KBM-7 (cell line): ENCODE measurements around the gene KCNQ4.

Experiments
- DNase-seq: peaks from one replicate; pipeline ENCODE4 v3.0.0-alpha.2; 2015
- in situ Hi-C: fragments of 300-500 bp; cut with MboI; formaldehyde crosslinking; loops from 2 replicates; pipeline ENCODE4 v1.14.3; 2020; ENCODE audit warnings: low sequenced_read_pairs, low pct_unique_long_range_greater_than_20kb, mixed read lengths

Gene KCNQ4

DNA sequence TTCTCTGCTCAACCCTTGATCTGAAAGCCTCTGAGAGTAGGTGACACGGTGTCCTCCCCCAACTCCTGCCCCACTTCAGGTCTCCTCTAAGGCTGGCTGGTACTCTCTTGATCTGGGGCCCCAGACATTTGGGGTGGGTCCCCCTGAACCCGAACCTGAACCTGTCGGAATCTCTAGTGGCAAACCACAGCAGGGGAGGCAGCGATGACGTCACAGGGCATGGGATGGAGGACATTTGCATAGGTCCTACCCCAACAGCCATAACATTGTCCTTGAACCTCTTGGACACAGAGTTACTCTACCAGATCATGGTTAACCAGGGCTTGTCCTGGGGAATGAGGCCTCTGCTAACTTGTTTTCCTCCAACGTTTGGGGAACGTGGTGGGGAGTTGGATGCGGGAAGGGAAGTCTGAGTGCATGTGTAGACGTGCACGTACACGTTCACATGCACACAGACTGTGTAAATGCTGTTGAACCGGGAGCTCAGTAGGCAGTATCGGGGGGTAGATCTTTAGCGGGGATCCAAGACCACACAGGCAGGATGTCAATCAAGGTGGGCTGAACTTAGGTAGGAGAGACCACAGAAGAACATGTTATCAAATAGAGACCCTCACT lies 46.2 kb downstream of the KCNQ4 start:
- in situ Hi-C loops, result no loop called here
- DNase-seq, result no peak

DNA sequence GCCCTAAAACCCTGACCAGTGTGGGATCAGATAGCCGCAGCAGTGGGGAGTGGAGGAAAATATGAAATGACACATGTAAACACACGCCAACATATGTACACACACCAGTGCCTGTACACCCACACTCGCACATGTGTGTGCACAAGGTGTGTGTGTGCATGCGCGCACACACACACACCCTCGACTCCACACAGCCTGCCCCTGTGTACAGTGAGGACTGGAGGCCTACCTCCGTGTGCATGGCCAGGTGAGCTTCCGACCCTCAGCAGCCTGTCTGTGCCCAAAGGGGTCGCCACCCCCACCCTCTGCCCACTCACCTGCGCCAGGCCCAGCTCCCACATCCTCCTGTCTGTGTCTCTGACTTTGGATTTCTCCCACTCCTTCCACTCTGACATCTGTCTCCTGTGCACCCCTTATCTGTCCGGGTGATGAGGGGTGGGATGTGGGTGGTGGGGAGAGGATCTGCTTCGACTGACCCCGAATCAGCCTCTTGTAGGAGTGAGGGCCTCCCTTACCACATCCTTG lies 46.9 kb downstream of the KCNQ4 start:
- no peak for DNase-seq
- in situ Hi-C loops, result no loop called here

DNA sequence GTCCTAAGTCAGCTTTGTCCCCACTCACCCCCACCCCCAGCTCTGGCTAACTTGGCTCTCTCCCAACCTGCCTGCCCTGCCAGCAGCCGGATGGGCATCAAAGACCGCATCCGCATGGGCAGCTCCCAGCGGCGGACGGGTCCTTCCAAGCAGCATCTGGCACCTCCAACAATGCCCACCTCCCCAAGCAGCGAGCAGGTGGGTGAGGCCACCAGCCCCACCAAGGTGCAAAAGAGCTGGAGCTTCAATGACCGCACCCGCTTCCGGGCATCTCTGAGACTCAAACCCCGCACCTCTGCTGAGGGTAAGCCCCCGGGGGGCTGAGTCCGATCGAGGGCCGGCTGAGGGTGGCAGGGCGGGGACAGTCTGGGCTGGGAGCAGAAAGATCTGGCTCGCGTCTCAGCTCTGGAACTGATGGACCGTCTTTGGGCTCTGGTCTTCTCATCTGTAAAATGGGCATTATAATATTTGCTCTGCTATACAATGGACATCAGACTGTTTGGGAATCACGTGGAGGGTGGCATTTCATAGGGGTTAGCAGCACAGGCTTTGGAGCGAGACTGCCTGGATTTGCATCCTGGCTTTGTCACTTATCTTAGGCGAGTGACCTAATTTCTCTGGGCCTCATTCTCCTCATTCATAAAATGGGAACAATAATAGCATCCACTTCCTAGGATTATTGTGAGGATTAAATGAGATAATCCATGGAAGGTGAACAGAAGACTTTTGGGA lies 47.6 kb downstream of the KCNQ4 start:
- in situ Hi-C loops, result no loop called here
- DNase-seq, result no peak

DNA sequence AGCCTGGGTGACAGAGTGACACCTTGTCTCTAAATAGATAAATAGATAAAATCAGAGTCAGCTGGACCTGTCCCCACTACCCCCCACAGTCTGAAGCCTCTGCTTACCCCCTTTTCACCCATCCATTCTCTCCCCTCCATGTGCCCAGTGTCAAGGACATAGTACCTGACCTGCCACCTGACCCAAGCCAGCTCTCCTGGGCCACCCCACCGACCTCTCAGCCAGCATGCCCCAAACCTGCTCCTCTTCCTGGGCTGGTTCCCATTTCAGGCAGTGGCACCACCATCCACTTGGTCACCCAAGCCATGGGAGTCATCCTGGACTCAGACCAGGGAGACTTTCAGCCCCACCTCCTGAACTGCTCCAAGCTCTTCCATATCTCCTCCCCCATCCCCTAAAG lies 50.4 kb downstream of the KCNQ4 start:
- in situ Hi-C loops, result no loop called here
- no peak for DNase-seq

DNA sequence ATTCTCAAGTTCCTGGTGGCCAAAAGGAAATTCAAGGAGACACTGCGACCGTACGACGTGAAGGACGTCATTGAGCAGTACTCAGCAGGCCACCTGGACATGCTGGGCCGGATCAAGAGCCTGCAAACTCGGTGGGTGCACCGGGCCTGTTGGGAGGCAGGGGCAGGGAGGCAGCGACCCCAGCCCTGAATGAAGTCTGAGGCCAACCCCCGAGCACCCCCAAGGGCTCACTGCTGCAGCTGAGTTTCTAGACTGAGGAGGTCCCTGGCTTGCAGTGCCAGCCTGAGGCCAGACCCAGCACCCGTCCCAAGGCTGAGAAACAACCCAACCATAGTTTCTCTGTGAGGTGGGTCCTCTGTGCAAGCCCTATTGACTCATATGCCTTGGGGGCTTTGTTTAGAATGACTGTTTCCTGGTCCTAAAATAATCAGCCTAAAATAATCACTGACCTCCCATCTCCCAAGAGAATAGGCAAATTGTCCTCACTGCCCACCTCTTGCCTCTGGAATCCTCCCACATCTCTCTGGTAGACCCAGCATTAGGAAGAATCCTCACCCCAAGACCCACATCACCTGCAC lies 51.5 kb downstream of the KCNQ4 start:
- in situ Hi-C loops, result no loop called here
- no peak for DNase-seq

DNA sequence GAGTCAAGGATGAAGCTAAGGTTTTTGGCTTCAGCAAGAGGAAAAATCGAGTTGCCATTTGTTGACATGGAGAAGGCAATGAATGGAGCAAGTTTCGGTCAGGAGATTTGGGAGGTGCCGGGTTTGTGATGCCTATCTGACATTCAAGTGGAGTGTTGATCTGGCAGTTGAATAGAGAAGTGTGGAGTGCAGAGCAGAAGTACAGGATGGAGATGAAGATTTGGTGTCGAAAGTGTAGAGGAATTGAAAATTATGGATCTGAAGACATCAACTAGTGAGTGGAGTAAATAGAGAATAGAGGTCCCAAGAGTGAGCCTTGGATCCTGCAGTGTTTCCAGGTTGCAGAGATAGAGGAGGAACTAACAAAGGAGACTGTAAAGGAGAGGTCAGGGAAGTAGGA lies 52.7 kb downstream of the KCNQ4 start:
- in situ Hi-C loops, result no loop called here
- DNase-seq, result no peak

DNA sequence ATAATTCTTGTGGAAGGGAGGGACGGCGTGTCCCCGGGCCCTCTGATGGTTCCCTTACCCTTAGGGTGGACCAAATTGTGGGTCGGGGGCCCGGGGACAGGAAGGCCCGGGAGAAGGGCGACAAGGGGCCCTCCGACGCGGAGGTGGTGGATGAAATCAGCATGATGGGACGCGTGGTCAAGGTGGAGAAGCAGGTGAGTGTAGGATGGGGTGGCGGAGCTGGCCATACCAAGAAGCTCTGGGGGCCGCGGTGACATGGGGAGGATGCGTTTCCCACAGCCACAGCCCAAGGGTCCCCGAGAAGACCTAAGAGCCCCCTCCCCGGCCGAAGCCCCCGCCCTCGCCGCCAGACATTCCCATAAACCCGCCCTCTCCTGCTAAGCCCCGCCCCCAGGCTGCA lies 54.0 kb downstream of the KCNQ4 start:
- in situ Hi-C loops, result no loop called here
- DNase-seq, result no peak

DNA sequence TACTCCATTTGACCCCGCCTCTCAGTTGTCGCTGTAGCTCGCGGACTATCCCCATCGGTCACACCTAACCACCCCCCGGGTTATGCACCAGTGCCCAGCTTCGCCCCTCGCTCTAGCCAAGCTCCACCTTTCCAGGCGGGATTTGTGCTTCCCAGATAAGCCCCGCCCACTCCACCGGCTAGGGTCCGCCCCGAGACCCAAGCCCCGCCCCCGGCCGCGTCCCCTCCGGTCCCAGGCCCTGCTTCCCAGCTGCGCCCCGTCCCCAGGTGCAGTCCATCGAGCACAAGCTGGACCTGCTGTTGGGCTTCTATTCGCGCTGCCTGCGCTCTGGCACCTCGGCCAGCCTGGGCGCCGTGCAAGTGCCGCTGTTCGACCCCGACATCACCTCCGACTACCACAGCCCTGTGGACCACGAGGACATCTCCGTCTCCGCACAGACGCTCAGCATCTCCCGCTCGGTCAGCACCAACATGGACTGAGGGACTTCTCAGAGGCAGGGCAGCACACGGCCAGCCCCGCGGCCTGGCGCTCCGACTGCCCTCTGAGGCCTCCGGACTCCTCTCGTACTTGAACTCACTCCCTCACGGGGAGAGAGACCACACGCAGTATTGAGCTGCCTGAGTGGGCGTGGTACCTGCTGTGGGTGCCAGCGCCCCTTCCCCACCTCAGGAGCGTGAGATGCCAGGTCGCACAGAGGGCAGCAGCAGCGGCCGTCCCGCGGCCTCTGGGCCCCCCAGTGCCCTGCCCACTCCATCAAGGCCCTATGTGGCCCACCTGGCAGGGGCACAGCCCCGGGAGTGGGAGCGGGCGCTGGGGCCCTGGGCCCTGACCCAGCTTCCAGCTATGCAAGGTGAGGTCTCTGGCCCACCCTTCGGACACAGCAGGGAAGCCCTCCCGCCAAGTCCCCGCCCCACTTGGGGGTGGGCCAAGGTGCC lies 54.7 kb downstream of the KCNQ4 start:
- DNase-seq, result no peak
- in situ Hi-C loops, result no loop called here

DNA sequence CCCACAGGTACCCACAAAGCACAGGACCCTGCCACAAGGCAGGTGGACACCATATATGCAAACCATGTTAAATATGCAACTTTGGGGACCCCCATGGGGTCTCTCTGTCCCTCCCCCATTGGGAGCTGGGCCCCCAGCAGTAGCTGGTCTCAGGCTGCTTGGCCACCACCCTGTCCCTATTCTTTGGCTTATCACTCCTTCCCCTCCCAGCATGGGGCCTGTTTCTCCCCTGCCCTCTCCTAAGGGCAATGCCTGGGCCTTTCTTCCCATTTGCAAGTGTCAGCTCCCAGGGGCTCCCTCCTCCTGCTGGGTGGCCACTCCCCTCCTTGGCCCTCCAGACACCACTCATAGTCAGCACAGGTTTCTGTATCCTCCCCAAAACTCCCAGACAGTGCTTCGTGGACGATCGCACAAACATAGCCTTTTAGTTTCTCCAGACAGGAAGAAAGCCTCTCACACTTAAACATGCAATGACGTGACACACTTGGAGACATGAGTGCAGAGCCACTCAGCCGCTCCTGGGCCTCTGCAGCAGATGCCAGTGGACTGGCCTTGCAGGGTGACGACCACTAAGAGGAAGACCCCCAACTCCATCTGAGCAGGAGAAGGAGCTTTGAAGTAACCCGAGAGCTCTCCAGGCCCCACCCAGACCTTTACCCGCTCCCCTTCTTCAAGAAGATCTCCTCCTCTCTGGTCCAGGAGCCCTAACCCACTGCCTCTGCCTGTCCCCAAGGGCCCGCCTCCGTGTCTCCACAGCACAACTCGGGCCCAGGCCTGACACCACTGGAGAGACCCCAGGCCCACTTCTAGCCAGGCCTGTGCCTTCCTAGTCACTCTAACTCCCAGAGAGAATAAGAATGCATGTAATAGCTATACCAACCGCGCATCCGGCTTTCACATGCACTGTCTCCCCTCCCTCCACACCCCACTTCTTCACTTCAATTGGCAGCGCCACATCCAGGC lies 55.7 kb downstream of the KCNQ4 start:
- DNase-seq, result no peak
- in situ Hi-C loops, result no loop called here

DNA sequence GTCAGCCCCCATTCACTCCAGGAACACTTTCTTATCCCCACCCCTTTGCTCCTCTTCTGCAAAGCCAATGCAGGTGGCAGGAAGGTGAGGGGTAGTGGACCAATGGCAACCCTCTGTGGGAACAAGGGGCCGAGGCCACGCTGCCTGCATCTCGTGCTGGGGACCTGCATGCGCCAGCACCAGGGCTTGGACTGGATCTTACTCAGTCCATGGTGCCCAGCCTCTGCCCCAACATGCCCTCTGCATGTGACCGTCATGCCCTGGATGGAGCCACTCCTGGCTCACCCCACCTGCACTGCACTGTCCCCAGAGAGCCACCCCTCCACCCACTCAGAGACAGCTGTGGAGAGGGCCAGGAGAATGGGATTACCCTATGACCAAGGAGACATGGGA lies 56.4 kb downstream of the KCNQ4 start:
- in situ Hi-C loops, result loop anchor here (10.0 kb wide), 2 partner anchors 115 to 215 kb away; no protein-coding TSS in a partner anchor
- no peak for DNase-seq

DNA sequence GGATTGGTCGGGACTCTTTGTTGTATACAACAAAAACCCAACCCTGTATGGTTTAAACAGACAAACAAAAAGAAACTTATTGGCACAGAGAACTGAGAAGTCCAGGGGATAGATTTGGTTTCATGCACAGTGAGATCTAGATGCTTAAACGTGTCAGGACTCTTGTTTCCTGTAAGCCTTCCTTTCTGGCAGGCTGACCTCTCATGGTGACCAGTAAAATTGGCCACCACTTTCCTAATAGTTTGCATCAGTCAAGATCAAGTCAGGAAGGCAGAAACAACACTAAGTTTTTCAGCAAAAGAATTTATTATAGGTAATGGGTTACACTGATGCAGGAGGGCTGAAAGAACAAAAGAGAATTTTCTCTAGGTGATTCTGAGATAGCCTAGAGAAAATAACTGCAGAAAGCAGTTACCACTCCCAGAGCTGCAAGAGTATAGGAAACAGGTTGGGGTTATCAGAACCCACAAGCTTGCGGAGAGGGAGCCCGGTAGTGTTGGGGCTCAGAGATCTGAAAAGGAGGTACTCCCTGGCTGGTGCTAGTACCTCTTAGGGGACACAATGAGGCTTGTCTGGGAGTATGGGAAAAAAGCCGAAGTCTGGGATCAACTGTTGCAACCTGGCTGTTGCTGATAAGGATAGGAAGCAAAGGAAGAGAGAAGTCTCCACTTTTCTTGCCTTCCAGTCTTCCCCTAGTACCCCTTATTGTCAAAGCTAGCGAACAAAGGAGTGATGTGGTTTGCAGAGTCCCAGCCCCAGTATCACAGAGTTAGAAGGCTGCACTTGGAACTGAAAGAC lies 57.1 kb downstream of the KCNQ4 start:
- no peak for DNase-seq
- in situ Hi-C loops, result loop anchor here (10.0 kb wide), 2 partner anchors 114 to 216 kb away; no protein-coding TSS in a partner anchor

DNA sequence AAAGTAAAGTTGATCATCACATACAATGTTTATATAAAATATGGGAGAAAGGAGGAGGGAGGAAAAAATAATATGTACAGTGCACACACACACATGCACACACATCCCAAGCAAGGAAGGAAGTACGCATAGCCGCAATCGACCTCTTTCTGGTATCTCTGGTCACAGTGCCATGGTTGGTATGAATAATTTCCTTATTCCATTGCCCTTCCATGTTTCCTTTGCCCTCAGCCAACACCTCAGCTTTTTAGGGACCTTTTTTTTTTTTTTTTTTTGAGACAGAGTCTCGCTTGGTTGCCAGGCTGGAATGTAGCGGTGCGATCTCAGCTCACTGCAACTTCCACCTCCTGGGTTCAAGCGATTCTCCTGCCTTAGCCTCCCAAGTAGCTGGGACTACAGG lies 58.0 kb downstream of the KCNQ4 start:
- in situ Hi-C loops, result loop anchor here (10.0 kb wide), 2 partner anchors 113 to 217 kb away; no protein-coding TSS in a partner anchor
- no peak for DNase-seq

DNA sequence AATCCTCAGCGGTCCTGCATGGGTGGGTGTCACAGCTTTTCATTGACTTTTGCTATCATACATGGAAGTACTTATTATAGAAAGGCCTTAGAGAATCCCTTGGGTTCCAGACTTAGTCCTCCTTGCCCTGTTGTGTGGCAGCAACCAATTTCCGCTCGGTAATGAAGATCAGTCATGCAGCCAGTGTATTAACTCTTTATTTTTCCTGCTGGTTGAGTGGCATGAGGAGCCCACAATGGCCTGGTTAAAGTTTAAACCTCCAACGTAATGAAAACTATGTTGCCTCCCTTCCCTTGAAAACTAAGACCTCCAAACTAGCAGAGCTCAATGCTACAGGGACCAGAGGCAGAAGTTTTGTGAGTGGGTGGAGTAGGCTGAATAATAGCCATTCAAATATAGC lies 58.6 kb downstream of the KCNQ4 start:
- DNase-seq, result no peak
- in situ Hi-C loops, result loop anchor here (10.0 kb wide), 2 partner anchors 113 to 217 kb away; no protein-coding TSS in a partner anchor

DNA sequence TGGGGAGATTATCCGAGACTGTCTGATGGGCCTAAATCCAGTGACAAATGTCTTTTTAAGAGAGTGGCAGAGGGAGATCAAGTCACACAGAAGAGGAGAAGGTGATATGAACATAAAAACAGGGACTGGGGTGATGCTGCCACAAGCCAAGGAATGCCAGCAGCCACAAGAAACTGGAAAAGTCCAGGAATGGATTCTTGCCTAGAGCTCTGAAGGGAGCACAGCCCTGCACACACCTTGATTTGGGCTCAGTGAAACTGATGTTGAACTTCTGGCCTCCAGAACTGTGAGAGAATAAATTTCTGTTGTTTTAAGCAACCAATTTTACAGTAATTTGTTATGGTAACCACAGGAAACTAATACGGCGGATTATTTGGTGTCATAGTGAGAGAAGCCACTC lies 59.1 kb downstream of the KCNQ4 start:
- DNase-seq, result no peak
- in situ Hi-C loops, result loop anchor here (10.0 kb wide), 2 partner anchors 112 to 218 kb away; no protein-coding TSS in a partner anchor

DNA sequence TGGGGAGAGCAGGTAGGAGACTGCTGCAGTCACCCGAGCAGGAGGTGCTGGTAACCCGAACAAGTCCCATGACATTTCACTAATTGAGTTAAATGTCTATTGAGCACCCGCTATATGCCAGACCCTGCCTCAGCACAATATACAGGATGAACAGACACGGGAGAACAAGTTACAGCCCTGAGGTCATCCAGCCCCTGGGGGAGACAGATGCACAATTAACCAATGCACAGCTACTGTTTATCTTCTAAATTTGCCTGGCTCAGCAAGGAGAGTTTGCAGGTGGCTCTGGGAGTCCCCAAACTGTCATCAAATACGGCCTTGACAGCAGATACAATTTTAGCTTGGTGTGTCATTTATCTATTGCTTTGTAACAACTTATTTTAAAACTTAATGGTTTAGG lies 60.5 kb downstream of the KCNQ4 start:
- in situ Hi-C loops, result loop anchor here (10.0 kb wide), 2 partner anchors 111 to 219 kb away; no protein-coding TSS in a partner anchor
- DNase-seq, result no peak

DNA sequence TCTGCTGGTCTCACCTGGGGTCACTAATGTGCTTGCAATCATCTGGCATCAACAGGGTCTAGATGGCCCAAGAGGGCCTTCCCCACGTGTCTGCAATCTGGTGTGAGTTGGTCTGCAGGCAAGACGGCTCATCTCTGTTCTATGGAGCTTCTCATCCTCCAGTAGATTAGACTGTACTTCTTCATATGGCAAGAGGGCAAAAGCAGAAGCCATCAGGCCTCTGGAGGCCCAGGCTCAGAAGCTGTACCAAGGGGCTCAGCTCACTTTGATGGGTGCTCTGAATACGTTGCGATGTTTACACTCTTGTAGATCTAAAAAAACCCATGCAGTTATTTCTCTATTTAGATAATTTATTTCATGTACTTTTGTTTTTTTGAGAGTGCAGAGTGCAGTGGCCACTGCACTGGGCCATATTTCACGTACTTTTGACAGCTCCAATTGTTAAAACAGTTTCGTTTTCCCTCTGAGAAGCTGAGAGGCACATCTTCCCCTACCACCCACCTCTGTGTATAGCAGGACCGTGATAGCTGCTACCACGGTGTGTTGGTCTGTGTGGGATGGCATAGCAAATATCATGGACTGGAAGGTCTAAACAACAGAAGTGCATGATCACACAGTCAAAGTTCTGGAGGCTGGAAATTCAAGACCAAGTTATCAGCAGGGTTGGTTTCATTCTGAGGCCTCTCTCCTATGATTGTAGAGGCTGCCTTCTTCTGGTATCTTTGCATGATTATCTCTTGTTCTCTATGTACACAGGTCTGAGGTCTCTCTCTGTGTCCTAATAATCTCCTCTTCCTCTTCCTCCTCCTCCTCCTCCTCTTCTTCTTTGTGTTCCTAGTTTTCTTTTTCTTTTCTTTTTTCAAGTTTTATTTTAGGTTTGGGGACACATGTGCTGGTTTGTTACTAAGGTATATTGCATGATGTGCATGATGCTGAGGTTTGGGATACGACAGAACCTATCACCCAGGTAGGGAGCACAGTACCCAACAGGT lies 61.6 kb downstream of the KCNQ4 start:
- in situ Hi-C loops, result loop anchor here (10.0 kb wide), 2 partner anchors 110 to 220 kb away; no protein-coding TSS in a partner anchor
- no peak for DNase-seq
